Activated CD4-positive, alpha-beta memory T cell treated with anti-CD3 and anti-CD28 coated beads for 36 hours (primary cell): Measurements from ENCODE around the gene PLEKHO1. TPM values are rescaled to one million over a fixed set of nuclear protein-coding genes. Genes with fewer than 3 reads are reported as not detected.

Experiments
- CTCF ChIA-PET: fragments of 350-600 bp; sonication (Branson Sonifier 250); formaldehyde crosslinking; loops from one replicate; lab custom pipeline; 2021; ENCODE audit warnings: antibody characterized with exemption, inconsistent platforms; lab: Charles Lee
- POLR2A ChIA-PET: fragments of 350-600 bp; sonication (Branson Sonifier 250); formaldehyde crosslinking; loops from one replicate; lab custom pipeline; 2021; ENCODE audit warnings: antibody characterized with exemption; lab: Charles Lee
- DNase-seq: peaks from one replicate; pipeline ENCODE4 v3.0.0-alpha.2; 2020
- H3K27ac Mint-ChIP-seq: one replicate; pipeline ENCODE4 v1.8.0; 2021; ENCODE audit warnings: mixed read lengths
- H3K27me3 Mint-ChIP-seq: one replicate; pipeline ENCODE4 v1.8.0; 2021; ENCODE audit warnings: mixed read lengths
- H3K36me3 Mint-ChIP-seq: one replicate; pipeline ENCODE4 v1.8.0; 2021; ENCODE audit warnings: mixed read lengths
- H3K4me1 Mint-ChIP-seq: one replicate; pipeline ENCODE4 v1.8.0; 2021; ENCODE audit warnings: low read depth, mixed read lengths
- H3K4me3 Mint-ChIP-seq: one replicate; pipeline ENCODE4 v1.8.0; 2021; ENCODE audit warnings: mild to moderate bottlenecking, mixed read lengths
- H3K9me3 Mint-ChIP-seq: one replicate; pipeline ENCODE4 v1.8.0; 2021; ENCODE audit warnings: mixed read lengths
- intact Hi-C: fragments of 100-400 bp; cut with micrococcal nuclease; formaldehyde crosslinking; loops from one replicate; pipeline ENCODE4 v1.15.1; 2023
- total RNA-seq, 2 experiments: library from RNA; stranded (reverse); gene quantifications; one replicate each; pipeline ENCODE4 v1.2.3, GENCODE V29; 2021

The PLEKHO1 gene
- total RNA-seq, 2 experiments from 2014 or later, result 28.7 to 31.8 TPM

DNA sequence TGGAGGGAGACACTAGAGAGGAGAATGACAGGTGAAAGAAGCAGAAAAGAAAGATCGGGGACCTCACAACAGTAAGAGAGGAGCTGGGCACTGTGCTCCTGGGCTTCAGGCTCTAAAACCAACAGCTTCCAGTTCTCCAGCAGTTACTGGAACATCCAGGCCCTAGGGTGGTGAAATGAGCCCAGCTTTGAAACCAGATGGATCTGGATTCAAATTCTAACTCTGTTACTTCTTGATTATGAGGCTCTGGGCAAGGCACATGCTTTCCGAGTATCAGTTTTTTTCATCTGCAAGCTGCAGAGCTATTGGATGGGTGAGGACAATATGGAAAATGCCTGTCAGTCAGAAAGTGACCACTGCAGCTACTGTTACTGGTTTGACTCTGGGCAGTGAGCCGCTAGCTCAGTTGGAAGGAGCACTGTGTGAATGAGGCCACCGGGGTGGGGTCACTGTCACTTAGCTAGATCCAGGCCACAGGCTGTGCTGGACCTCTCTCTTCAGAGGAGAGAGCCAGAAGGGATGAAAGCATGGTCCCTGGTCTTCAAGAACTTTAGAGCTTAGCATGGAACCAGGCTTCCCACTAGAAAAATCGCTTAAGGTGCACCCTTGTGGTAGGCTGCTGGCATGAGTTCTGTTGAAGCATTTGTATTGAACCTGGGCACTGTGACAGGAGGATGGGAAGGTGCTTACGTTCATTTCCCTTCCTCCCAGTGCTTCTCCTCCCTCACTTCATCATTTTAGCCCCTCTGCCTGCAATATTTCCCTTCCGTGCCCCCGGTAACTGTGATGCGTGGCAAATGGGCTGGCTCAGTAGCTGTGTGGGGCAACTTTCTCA is 12.2 kb downstream of the PLEKHO1 start:
- Mint-ChIP-seq H3K36me3 (peaks cover 17% of the 10 kb centered on the region), H3K27me3 (no peaks in the 10 kb centered on the region), H3K27ac (no peak overlapping the region), H3K4me3 (no peak overlapping the region), H3K4me1 (peaks cover 41% of the 10 kb centered on the region), H3K9me3 (no peaks in the 10 kb centered on the region)
- ChIA-PET POLR2A (interaction anchor here (0.6 to 1.8 kb wide), 5 partner anchors 9 to 277 kb away, joined by 3 to 4 read pairs (median 4); partner anchors contain the start of gene PLEKHO1), CTCF (interaction anchor here (0.9 to 13.4 kb wide), 7 partner anchors 7 to 200 kb away, joined by 3 to 180 read pairs (median 4); no protein-coding TSS in a partner anchor)
- DNase-seq, result no peak
- intact Hi-C loops, result loop anchor here (2.0 to 5.0 kb wide), 2 partner anchors 95 to 165 kb away; partner anchors contain the start of gene VPS45

DNA sequence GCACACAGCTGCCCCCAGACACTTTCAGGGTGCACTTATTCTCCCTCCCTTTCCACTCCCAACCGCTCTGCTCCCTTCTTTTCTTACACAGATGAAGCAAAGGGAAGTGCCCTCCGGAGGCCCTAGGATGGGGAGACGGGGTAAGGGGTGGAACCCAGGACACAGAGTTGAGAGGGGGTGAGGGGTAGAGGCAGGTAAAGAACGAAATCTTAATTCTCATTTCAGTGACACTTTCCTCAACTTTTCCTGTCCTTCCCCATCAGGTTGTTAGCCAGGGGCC is 12.8 kb downstream of the PLEKHO1 start:
- intact Hi-C loops, result loop anchor here (5.0 kb wide), 1 partner anchor 165 kb away; no protein-coding TSS in a partner anchor
- Mint-ChIP-seq H3K27ac (no peak overlapping the region), H3K9me3 (no peaks in the 10 kb centered on the region), H3K36me3 (peaks cover 14% of the 10 kb centered on the region), H3K4me3 (no peak overlapping the region), H3K27me3 (no peaks in the 10 kb centered on the region), H3K4me1 (peaks cover 39% of the 10 kb centered on the region)
- POLR2A ChIA-PET, result interaction anchor here (0.6 to 1.8 kb wide), 4 partner anchors 13 to 277 kb away, joined by 3 to 4 read pairs (median 4); partner anchors contain the start of gene PLEKHO1
- no peak for DNase-seq
- CTCF ChIA-PET, result interaction anchor here (1.2 to 13.4 kb wide), 4 partner anchors 25 to 200 kb away, joined by 3 to 180 read pairs (median 5); no protein-coding TSS in a partner anchor

DNA sequence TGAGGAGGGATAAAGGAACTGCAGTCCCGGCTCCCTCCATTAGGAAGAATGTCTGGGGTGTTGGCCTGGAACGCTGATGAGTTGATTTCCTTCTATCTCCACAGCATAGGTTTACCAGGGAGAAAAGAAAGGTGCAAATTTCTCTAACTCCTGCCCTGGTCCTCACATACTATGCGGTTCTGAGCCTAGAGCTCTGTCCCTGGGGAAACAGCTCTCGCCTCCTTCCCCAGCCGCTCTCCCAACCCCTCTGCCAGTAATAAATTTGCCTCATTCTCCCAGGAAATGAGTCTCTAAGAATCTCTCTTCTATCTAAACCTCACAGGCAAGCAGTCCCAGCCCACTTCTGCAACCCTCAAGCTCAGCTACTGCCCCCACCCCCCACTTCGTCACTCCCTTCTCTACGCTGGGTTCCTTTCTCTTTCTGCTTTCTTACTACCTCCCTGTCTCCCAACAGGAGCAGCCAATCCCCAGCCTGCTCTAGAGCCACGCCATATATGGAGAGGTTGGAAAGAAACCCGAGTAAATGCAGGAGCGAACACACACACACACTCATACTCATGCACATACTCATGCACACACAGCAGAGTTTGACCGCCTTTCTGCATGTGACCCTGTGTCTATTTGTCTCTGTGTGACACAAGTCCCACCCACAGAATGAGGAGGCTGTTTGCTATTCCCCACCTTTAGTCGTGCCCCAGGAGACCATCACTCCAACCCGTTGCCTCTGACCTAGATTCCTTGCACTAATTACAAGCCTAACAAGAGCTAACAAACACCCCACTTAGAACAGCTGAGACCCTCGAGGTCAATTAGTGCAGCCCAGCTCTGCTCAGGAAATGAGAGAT is 13.4 kb downstream of the PLEKHO1 start:
- H3K4me1 Mint-ChIP-seq, result peaks cover 34% of the 10 kb centered on the region
- no peak overlapping the region for H3K27ac Mint-ChIP-seq

DNA sequence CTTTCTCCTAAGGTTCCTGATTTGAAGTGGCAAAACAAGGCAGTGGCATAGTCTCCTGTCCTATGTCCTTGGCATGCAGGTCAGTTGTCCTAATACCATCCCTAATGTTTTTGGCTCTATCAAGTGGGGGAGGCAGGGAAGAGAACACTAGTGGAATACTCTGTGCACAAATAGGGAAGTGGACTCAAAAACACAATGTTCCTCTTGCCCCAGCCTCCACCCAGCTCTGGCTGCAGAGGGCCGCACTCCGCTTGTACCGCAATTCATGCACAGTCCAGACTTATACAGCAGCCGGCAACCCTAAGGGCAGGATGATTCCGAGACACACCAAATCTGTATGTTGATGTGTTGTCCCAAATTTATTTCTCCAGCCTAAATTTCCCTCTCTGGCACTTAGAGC is 14.5 kb downstream of the PLEKHO1 start:
- H3K27me3 Mint-ChIP-seq, result no peaks in the 10 kb centered on the region
- ChIA-PET POLR2A (interaction anchor here (0.9 to 1.5 kb wide), 2 partner anchors 54 to 96 kb away, joined by 3 to 6 read pairs; partner anchors contain the start of gene VPS45), CTCF (interaction anchor here (0.6 to 13.4 kb wide), 5 partner anchors 13 to 202 kb away, joined by 4 to 180 read pairs (median 10); partner anchors contain the start of gene VPS45)
- H3K4me3 Mint-ChIP-seq, result no peak overlapping the region
- no peak overlapping the region for H3K27ac Mint-ChIP-seq
- intact Hi-C loops, result loop anchor here (5.0 kb wide), 1 partner anchor 167 kb away; no protein-coding TSS in a partner anchor
- no peak for DNase-seq
- peaks cover 30% of the 10 kb centered on the region for H3K4me1 Mint-ChIP-seq
- H3K36me3 Mint-ChIP-seq, result peaks cover 4% of the 10 kb centered on the region
- no peaks in the 10 kb centered on the region for H3K9me3 Mint-ChIP-seq

More for the DNA sequence above, 13.4 kb downstream of the PLEKHO1 start:
- intact Hi-C loops, result loop anchor here (5.0 kb wide), 1 partner anchor 166 kb away; no protein-coding TSS in a partner anchor
- CTCF ChIA-PET, result interaction anchor here (0.8 to 13.4 kb wide), 2 partner anchors 88 to 200 kb away, joined by 3 to 180 read pairs; no protein-coding TSS in a partner anchor
- Mint-ChIP-seq H3K27me3 (no peaks in the 10 kb centered on the region), H3K4me3 (no peak overlapping the region), H3K9me3 (no peaks in the 10 kb centered on the region), H3K36me3 (peaks cover 11% of the 10 kb centered on the region)
- no peak for DNase-seq
- POLR2A ChIA-PET, result interaction anchor here (0.6 to 1.5 kb wide), 3 partner anchors 24 to 276 kb away, joined by 3 to 6 read pairs (median 4); partner anchors contain the start of gene VPS45

DNA sequence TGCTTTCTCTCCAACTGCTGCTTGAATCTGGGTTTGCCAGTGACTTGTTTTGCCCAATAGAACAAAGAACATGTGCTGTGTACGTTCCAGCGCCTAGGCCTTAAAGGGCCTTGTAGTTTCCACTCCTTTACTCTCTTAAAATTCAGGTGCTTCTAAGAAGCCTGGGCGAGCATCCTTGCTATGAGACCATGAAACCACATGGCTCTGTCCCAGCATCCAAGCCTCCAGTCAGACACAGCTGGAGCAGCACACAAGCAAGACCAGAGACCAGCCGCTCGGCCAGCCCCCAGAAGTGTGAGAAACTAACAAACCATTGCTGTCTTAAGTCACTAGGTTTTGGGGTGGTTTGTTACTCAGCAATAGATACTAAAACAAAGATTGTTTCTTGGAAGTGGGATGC is 15.1 kb downstream of the PLEKHO1 start:
- Mint-ChIP-seq H3K4me3 (no peak overlapping the region), H3K27me3 (no peaks in the 10 kb centered on the region), H3K9me3 (no peaks in the 10 kb centered on the region), H3K27ac (no peak overlapping the region), H3K36me3 (no peaks in the 10 kb centered on the region), H3K4me1 (peaks cover 24% of the 10 kb centered on the region)
- CTCF ChIA-PET, result interaction anchor here (0.6 to 13.4 kb wide), 11 partner anchors 8 to 203 kb away, joined by 3 to 180 read pairs (median 8); partner anchors contain the start of gene VPS45
- POLR2A ChIA-PET, result interaction anchor here (0.9 to 1.5 kb wide), 3 partner anchors 54 to 97 kb away, joined by 3 to 6 read pairs (median 5); partner anchors contain the start of gene VPS45
- DNase-seq, result no peak
- intact Hi-C loops, result loop anchor here (5.0 kb wide), 2 partner anchors 167 to 272 kb away; no protein-coding TSS in a partner anchor

DNA sequence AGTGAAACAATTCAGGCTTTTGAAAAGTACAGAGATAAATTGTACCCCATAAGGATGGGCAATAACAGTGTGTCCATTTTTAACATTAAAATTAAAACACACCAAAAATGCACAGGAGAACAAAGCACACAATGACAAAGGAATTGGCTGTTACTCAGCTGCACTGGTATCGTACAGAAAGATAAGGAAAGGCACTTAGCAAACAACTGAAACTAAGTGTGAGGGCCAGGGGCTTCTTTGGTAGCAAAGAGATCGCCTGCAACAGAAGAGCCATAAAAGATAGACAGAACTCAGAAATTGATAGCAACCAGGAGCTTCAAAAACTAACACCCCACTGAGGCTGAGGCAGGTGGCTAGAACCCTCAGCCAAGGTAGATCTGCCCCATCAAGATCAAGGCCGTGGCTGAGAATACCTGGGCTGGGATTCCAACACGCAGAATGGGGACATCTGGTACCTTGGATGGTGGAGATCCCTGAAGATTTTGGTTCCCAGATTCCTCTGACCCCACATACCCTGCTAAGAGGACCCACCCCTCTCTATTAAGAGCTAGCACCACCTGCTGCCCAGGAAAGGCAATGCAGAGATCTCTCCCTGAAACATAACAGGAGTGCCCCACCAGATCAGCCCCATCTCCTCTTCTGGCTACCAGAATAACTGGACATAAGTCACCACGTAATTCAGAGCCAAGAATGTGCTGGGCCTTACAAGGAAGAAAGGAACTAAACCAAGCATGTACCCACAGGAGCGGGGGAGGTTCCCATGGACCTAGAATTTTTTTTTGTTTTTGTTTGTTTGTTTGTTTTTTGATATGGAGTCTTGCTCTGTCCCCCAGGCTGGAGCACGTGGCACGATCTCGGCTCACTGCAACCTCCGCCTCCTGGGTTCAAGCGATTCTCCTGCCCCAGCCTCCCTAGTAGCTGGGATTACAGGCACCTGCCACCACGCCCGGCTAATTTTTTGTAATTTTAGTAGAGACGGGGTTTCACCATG is 16.2 kb downstream of the PLEKHO1 start:
- intact Hi-C loops, result loop anchor here (1.0 to 5.0 kb wide), 2 partner anchors 93 to 274 kb away; no protein-coding TSS in a partner anchor
- Mint-ChIP-seq H3K27me3 (no peaks in the 10 kb centered on the region), H3K4me1 (peaks cover 13% of the 10 kb centered on the region), H3K9me3 (no peaks in the 10 kb centered on the region), H3K27ac (no peak overlapping the region), H3K4me3 (no peak overlapping the region), H3K36me3 (no peaks in the 10 kb centered on the region)
- peak; percentile 67 for DNase-seq
- CTCF ChIA-PET, result interaction anchor here (0.6 to 13.4 kb wide), 27 partner anchors 9 to 282 kb away, joined by 3 to 180 read pairs (median 4); partner anchors contain the start of genes OTUD7B and VPS45
- POLR2A ChIA-PET, result interaction anchor here (0.6 to 0.9 kb wide), 2 partner anchors 89 to 93 kb away, joined by 3 to 5 read pairs; no protein-coding TSS in a partner anchor

DNA sequence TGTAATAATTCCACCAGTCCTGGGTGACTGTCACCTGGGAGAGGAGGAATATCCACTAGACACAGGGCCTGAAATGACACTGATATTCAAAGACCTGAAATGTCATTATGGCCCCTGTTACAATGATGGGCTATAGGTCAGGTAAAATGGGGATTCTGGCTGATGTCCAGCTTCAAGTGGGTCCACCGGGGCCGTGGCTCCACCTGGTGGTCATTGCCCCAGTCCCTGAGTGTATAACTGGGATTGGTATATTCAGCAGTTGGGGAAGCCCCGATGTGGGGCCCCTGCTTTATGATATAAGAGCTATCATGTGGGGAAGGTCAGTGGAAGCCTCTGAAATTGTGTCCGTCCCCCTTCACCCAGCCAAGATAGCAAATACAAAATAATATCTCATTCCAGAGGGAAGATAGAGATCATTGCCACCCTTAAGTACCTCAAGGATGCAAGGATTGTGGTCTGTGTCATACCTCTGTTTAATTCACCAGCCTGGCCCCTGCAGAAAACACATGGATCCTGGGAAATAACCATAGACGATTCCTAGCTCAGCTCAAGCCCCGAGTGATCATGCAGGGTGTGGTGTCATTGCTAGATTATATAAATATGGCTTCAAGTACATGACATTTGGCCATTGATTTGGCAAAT is 19.4 kb downstream of the PLEKHO1 start:
- H3K27me3 Mint-ChIP-seq, result no peaks in the 10 kb centered on the region
- ChIA-PET CTCF (interaction anchor here (0.8 to 13.4 kb wide), 19 partner anchors 8 to 280 kb away, joined by 3 to 180 read pairs (median 4); partner anchors contain the start of gene VPS45), POLR2A (no interaction called here)
- H3K4me3 Mint-ChIP-seq, result no peak overlapping the region
- DNase-seq, result peak; percentile 76
- no peaks in the 10 kb centered on the region for H3K4me1 Mint-ChIP-seq
- no peak overlapping the region for H3K27ac Mint-ChIP-seq
- H3K9me3 Mint-ChIP-seq, result no peaks in the 10 kb centered on the region
- H3K36me3 Mint-ChIP-seq, result no peaks in the 10 kb centered on the region
- intact Hi-C loops, result loop anchor here (1.0 to 5.0 kb wide), 2 partner anchors 207 to 277 kb away; no protein-coding TSS in a partner anchor

DNA sequence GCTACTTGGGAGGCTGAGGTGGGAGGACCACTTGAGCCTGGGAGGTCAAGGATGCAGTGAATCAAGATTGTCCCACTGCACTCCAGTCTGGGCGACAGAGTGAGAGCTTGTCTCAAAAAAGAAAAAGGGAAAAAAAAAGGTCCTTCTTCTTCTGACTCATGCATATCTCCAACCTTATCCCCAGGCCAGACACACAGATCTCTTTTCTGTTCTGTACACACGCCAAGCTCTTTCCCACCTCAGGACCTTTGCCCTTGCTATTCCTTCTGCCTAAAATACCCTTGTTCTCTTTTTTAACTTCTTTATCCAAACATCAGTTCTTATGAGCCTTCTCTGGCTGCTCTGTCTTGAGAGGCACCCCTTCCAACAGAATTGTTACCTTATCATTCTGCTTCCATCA is 22.1 kb downstream of the PLEKHO1 start:
- Mint-ChIP-seq H3K4me3 (no peak overlapping the region), H3K27me3 (no peaks in the 10 kb centered on the region), H3K4me1 (no peaks in the 10 kb centered on the region), H3K9me3 (no peaks in the 10 kb centered on the region), H3K36me3 (no peaks in the 10 kb centered on the region), H3K27ac (no peak overlapping the region)
- intact Hi-C loops, result no loop called here
- ChIA-PET CTCF (interaction anchor here (1.6 to 13.4 kb wide), 3 partner anchors 16 to 210 kb away, joined by 4 to 180 read pairs (median 15); no protein-coding TSS in a partner anchor), POLR2A (interaction anchor here (0.6 kb wide), 1 partner anchor 12 kb away, joined by 3 read pairs; no protein-coding TSS in a partner anchor)
- DNase-seq, result no peak

DNA sequence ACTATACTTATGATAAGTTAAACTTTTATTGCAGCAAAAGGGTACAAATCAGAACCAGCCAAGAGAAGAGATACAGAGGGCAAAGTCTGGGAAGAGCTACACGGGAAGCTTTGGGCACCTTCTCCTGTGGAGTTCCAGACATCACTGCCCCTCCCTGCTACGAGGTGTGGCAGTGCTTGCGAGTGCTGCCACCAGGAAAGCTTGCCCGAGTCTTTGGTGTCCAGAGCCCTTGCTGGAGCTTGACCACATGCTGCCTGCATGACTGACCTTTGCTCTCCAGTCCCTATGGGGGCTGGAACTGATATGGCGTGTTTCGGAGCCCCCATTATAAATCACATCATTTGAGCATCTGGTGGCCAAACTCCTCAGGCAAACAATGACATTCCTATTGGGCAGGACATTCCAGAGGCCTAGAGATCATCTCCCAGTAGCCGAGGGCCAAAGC is 23.4 kb downstream of the PLEKHO1 start:
- ChIA-PET CTCF (interaction anchor here (3.6 to 13.4 kb wide), 2 partner anchors 14 to 98 kb away, joined by 15 to 180 read pairs; no protein-coding TSS in a partner anchor), POLR2A (no interaction called here)
- no peaks in the 10 kb centered on the region for H3K4me1 Mint-ChIP-seq
- no peak overlapping the region for H3K4me3 Mint-ChIP-seq
- no peaks in the 10 kb centered on the region for H3K27me3 Mint-ChIP-seq
- no peaks in the 10 kb centered on the region for H3K36me3 Mint-ChIP-seq
- H3K27ac Mint-ChIP-seq, result no peak overlapping the region
- no peaks in the 10 kb centered on the region for H3K9me3 Mint-ChIP-seq
- DNase-seq, result no peak
- intact Hi-C loops, result no loop called here
